AML-193 (cell line): ENCODE data around the gene HERC5.
A peak's percentile ranks its signal among the peaks of the same experiment; 100 is the strongest.
"Not testable (repeated sequence)": the region's sequence is repeated elsewhere in the genome, so short reads cannot be mapped to it uniquely, and the experiment has no call there.

Experiments
- DNase-seq, 2 experiments: peaks; one replicate each; lab custom pipeline; 2025; lab: John Stamatoyannopoulos, UW

The HERC5 gene

DNA sequence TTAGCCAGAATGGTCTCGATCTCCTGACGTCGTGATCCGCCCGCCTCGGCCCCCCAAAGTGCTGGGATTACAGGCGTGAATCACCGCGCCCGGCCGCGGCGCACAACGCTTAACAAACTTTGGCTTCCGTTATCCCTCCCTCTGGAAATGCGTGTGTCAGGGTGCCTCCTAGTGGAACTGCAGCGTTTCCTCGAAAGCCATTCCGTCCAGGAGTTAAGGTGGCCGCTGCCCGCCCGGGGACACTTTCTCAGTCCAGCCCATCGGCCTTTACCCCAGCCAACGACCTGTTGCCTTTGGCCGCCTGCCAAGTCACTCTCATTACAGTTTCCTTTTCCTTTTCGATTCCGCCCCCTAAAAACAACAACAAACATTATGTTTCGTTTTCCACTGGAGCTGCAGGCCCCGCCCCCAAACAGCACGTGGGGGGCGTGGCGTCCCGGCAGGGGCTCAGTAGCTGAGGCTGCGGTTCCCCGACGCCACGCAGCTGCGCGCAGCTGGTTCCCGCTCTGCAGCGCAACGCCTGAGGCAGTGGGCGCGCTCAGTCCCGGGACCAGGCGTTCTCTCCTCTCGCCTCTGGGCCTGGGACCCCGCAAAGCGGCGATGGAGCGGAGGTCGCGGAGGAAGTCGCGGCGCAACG lies at the start of gene HERC5:
Gene HERC5 (plus strand): TSS at position 450 of the 637 bp plus-strand sequence. CDS start 151 bp downstream, at position 601.
- DNase-seq, result peak; percentile 89

DNA sequence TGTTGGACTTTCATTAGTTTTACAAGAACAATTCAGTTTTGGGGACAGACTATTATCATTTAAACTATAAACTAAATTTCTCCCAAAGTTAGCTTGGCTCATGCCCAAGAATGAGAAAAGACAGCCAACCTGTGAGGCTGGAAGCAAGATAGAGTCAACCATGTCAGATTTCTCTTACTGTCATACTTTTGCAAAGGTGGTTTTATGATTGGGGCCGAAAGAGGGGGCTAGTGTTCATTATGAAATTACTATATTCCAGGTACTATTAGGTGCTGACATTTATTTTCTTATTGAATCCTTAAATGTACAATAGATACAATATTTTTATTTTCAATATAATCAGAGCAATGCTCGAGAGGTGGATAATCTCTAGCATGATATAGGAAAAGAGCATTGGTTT lies 47.7 kb upstream of the HERC5 start:
- no peak for DNase-seq

DNA sequence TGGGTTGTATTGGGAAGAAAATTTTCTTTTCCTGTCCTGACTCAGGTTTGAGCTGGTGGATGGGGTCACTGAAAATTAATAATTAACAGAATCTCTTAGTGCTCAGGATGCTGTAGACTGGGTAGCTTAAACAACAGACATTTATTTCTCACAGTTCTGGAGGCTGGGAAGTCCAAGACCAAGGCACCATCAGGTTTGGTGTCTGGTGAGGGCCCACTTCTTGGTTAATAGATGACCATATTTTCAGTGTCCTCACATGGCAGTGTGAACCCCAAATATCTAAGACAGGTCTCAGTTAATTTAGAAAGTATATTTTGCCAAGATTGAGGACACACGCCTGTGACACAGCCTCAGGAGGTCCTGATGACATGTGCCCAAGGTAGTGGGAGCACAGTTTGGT lies 47.1 kb upstream of the HERC5 start:
- DNase-seq, result no peak

DNA sequence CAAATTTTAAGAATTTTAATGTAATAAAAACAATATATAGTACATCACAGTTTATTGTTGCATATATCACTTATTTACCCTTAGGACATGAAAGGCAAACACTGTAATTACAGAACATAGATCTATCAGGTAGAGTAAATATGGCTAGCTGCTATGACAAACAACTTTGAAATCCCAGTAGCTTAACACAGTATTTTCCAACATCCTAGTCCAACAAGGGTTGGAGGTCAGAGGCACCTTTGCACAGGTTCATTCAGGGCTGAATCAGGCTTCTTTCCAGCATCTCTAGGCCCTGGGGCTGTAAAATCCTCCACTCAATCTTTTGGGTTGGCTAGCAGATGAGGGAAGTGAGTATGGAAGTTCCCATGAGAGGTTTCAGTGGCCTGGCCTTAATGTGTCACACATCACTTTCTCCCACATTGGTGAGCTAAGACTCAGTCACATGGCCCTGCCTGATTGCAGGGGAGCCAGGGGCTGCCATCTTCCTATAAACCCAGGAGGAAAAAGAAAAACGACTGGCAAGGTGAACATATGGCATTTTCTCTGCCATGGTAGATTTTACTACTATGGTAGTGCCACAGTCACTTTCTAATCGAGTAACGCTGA lies 45.3 kb upstream of the HERC5 start:
- DNase-seq, result no peak

DNA sequence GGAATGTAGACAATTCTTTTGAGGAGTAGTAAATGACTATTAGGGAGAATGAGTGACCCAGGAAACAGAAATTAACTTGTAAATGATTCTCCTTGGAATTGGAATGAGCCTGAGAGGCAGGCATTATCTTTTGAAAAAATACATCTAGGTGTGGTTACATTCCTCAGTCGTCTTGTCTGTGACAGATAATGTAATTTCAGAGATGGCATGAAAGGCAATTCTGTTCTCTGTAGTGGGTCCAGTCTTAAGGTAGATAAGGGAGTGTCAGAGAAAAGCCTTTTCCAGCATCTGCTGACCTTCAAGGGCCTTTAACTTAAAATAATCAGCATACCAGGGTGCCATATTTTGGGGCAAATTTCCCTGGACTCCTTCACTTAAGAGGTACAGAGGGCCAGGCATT lies 43.1 kb upstream of the HERC5 start:
- DNase-seq, result no peak

DNA sequence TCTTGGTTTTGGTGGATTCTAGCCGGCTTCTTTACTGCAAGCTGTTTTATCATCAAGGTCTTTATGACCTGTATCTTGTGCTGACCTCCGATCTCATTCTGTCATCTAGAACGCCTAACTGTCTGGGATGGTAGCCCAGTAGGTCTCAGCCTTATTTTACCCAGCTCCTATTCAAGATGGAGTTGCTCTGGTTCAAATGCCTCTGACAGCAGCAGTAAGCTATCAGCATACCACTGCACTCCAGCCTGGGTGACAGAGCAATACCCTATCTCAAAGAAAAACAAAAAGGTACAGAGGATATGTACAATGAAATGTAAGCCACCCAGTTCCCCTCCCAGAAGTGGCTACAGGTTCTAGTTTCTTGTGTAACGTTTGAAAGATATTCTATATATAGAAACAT lies 42.2 kb upstream of the HERC5 start:
- DNase-seq, result no peak

- DNase-seq, result no peak
These were observed 40.9 kb upstream of the HERC5 start for GRCh38 chr4:88415982-88416381.

GRCh38 chr4:88418411-88418810 lies 38.5 kb upstream of the HERC5 start:
- DNase-seq, result no peak

- DNase-seq, result no peak
These were observed 37.0 kb upstream of the HERC5 start for GRCh38 chr4:88419874-88420273.

- no peak for DNase-seq
These were observed 36.1 kb upstream of the HERC5 start for GRCh38 chr4:88420844-88421243.

DNA sequence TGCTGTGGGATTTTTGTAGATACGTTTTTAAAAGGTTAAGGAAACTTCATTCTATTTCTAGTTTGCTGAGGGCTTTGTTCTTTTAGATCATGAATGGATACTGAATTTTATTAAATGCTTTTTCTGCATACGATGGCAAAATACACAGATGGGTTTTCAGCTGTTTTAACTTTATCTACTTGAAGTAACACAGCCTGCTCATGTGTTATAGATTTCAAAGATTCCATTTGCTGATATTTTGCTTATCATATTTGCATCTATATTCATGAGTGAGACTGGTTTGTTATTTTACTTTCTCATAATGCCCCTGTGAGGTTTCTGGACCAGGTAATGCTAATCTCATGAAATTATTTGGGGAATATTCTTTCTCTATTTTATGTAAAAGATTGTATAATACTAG lies 34.5 kb upstream of the HERC5 start:
- DNase-seq, result no peak

GRCh38 chr4:88429401-88429800 lies 27.5 kb upstream of the HERC5 start:
- DNase-seq, result no peak

GRCh38 chr4:88435987-88436693 lies 20.8 kb upstream of the HERC5 start:
- no peak for DNase-seq

DNA sequence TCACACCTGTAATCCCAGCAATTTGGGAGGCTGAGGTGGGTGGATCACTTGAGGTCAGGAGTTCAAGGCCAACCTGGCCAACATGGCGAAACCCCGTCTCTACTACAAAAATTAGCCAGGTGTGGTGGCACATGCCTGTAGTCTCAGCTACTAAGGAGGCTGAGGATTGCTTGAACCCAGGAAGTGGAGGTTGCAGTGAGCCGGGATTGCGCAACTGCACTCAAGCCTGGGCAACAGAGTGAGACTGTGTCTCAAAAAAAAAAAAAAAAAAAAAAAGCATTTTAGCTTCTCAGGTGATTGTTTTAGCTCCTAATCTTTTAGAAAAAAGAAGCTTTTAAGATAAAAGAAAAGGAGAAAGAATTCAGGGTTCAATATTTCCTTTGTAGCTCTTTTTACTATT lies 19.0 kb upstream of the HERC5 start:
- DNase-seq, result not testable (repeated sequence)

DNA sequence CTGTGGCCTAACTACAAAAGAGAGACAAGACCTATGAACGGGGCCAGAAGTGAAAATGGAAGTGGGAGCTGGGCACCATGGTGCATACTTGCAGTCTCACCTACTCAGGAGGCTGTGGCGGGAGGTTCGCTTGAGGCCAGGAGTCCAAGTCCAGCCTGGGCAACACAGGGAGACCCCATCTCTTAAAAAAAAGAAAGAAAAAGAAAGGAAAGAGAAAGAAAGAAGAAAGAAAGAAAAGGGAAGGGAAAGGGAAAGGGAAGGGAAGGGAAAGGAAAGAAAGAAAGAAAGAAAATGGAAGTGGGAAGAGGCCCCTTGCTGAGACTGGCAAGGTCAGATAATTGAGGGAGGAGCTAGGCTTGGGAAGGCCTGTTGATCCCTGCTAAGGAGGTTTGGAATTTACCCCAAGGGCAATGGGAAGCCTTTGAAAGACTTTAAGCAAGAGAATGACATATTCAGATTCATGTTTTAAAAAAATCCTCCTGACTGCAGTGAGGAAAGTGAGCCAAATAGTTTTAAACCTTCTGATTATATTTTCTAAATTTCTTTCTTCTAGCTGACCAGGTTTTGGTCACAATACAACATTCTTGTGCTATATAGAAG lies 17.7 kb upstream of the HERC5 start:
- DNase-seq, result no peak

DNA sequence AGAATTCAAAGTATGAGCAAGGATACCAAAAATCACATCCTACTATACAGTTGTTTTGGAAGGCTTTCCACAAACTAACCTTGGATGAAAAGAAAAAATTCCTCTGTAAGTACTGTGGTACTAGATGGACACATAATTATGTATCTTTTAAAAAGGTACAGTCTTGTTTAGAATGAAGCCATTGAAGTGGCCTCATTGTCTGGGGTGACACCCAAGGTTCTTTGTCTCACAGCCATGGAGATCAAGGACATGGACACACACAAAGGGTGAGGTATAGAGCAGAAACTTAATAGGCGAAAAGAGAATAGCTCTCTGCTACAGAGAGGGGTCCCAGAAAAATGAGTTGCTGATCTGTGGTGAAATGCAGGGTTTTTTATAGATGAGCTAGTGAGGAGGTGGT lies 16.8 kb upstream of the HERC5 start:
- no peak for DNase-seq

- DNase-seq, result no peak
These were observed 15.2 kb upstream of the HERC5 start for GRCh38 chr4:88441696-88442095.

- no peak for DNase-seq
These were observed 14.2 kb upstream of the HERC5 start for GRCh38 chr4:88442689-88443191.

- DNase-seq, result no peak
These were observed 13.4 kb upstream of the HERC5 start for GRCh38 chr4:88443486-88443885.

DNA sequence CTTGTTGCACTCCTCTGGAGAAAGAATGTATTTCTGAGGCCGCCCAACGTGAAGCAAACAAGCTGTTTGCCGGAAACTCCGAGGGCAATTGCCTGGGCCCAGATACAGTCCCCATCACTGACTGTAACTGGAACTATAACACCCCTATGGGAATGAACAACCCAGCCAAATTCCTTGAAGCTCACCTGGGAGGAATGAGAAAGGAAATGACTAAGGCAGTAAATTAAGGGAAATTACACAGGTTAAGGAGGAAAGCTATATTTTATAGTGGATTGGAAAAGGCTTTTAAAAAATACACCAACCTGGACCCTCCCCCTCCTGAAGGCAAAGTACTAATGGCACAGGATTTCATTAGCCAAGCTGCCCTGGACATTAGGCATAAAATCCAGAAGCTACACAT lies 11.7 kb upstream of the HERC5 start:
- no peak for DNase-seq

DNA sequence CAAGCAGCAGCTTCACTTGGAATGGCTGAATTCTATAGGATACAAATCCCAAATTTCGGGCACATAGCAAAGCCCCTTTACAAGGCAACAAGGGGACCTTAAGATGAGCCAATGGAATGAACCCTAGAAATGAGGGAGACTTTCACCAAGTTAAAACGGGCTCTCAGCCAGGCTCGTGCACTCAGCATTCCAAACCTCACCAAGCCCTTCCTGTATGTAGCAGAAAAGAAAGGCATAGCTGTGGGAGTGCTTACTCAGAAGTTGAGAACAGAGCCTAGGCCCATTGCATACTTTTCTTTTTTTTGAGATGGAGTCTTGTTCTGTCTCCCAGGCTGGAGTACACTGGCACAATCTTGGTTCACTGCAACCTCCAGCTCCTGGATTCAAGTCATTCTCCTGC lies 10.8 kb upstream of the HERC5 start:
- no peak for DNase-seq

GRCh38 chr4:88447371-88448095 lies 9.4 kb upstream of the HERC5 start:
- DNase-seq, result no peak
